GM10248 (cell line): ENCODE results near the gene PPTC7.
"Not testable (repeated sequence)": the region's sequence is repeated elsewhere in the genome, so short reads cannot be mapped to it uniquely, and the experiment has no call there.

Experiments used
- CTCF ChIA-PET: fragments of 300-600 bp; sonication (Branson Sonifier 250); formaldehyde crosslinking; extraction: SDS; loops from one replicate; lab custom pipeline; 2021; ENCODE audit warnings: antibody characterized with exemption; lab: Yijun Ruan, JAX
- POLR2A ChIA-PET: fragments of 350-650 bp; sonication (Branson Sonifier 250); formaldehyde crosslinking; extraction: SDS; loops from one replicate; lab custom pipeline; 2020; ENCODE audit warnings: antibody characterized with exemption; lab: Yijun Ruan, JAX
- DNase-seq: peaks from one replicate; pipeline ENCODE4 v3.0.0; 2012; ENCODE audit errors: extremely low spot score
- CTCF ChIP-seq: IDR thresholded peaks from 2 replicates; pipeline ENCODE4 v1.5.1; 2012; ENCODE audit warnings: mild to moderate bottlenecking, low read depth; ENCODE audit errors: extremely low read depth, missing control alignments, control extremely low read depth

The PPTC7 gene

DNA sequence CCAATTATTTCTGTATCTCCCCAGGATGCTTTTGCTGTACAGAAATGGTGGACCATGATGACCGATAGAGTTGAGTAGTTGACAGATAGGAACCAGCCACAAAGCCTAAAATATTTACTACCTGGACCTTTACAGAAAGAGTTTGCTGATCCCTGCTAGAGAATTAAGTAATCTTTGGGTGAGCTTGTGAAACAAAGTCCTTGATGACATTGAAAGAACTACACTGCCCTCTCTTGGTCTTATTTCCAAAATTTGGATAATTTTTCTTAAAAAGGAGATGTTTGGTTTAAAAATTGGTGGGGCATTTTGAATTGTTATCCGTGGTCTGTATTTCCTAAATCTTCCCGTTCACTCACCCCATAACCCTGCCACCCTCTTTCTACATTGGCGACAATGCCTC, 17.1 kb upstream of the PPTC7 start:
- POLR2A ChIA-PET: interaction anchor here (0.6 to 1.5 kb wide), 2 partner anchors 124 to 132 kb away, joined by 3 to 6 read pairs; partner anchors contain the start of genes FAM216A and GPN3
- DNase-seq: peak; percentile 44
- TF ChIP-seq CTCF: peak; percentile 15
- CTCF ChIA-PET: interaction anchor here (0.6 to 9.4 kb wide), 28 partner anchors 9 to 173 kb away, joined by 3 to 176 read pairs (median 12); partner anchors contain the start of genes ARPC3, FAM216A, GPN3 and RAD9B

- TF ChIP-seq CTCF: no peak
- ChIA-PET CTCF (interaction anchor here (1.2 to 9.4 kb wide), 13 partner anchors 8 to 172 kb away, joined by 3 to 176 read pairs (median 39); partner anchors contain the start of genes ARPC3, FAM216A, GPN3 and RAD9B), POLR2A (interaction anchor here (0.6 kb wide), 1 partner anchor 125 kb away, joined by 3 read pairs; no protein-coding TSS in a partner anchor)
- no peak for DNase-seq
Measured at GRCh38 chr12:110599334-110599733, 16.2 kb upstream of the PPTC7 start.

GRCh38 chr12:110597885-110598284, 14.8 kb upstream of the PPTC7 start:
- ChIA-PET POLR2A (interaction anchor here (0.6 kb wide), 1 partner anchor 8 kb away, joined by 5 read pairs; no protein-coding TSS in a partner anchor), CTCF (interaction anchor here (1.7 to 9.4 kb wide), 5 partner anchors 13 to 144 kb away, joined by 5 to 176 read pairs (median 71); partner anchors contain the start of genes ARPC3, FAM216A and GPN3)
- no peak for DNase-seq
- TF ChIP-seq CTCF: no peak

GRCh38 chr12:110592919-110593318, 9.8 kb upstream of the PPTC7 start:
- DNase-seq: not testable (repeated sequence)
- CTCF ChIA-PET: interaction anchor here (0.8 to 8.0 kb wide), 6 partner anchors 9 to 143 kb away, joined by 3 to 74 read pairs (median 3); partner anchors contain the start of genes ARPC3, FAM216A and GPN3
- POLR2A ChIA-PET: interaction anchor here (0.6 kb wide), 1 partner anchor 109 kb away, joined by 3 read pairs; no protein-coding TSS in a partner anchor

- DNase-seq: no peak
- ChIA-PET CTCF (interaction anchor here (1.0 to 8.0 kb wide), 4 partner anchors 10 to 124 kb away, joined by 3 to 74 read pairs (median 3); partner anchors contain the start of gene FAM216A), POLR2A (no interaction called here)
- no peak for TF ChIP-seq CTCF
Measured at GRCh38 chr12:110592078-110592477, 9.0 kb upstream of the PPTC7 start.

DNA sequence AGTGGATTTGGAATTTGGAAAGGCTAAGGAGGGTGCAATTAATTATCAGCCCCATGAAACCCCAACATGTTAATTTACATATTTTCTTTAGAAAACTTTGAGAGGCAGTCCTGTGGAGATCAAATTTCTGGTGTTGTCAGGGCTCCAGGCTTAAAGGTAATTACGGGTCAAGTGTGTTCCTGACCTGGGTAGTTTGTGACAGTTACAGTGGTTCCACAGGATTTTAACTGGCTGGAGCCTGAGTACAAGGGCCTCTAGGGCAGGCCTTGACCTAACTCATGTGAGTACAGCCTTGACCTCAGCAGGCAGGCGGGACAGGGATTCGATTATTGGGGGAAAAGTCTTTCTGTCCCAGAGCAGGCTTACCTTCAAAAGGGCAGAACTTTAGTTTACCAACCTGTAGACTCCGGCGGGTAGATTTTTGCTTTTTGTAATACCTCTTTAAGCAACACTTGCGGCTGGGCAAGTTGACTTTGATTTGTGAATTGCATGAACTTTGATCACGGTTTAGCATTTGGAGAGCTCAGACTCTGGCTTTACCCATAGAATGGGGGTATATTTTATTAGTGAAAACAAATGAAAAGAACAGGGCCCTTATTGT, 8.4 kb upstream of the PPTC7 start:
- ChIA-PET POLR2A (no interaction called here), CTCF (interaction anchor here (1.0 to 8.0 kb wide), 8 partner anchors 10 to 142 kb away, joined by 3 to 74 read pairs (median 3); partner anchors contain the start of genes ARPC3 and FAM216A)
- no peak for TF ChIP-seq CTCF
- no peak for DNase-seq
